Measurements from ENCODE around the gene HIPK3. TPM values are rescaled to one million over a fixed set of nuclear protein-coding genes. Genes with fewer than 3 reads are reported as not detected.

The HIPK3 gene
- total and polyA plus RNA-seq, 7 experiments from 2014 or later = 24.0 to 92.5 (median 55.0) TPM

GRCh38 chr11:33373636-33374035, 116.5 kb downstream of the HIPK3 start:
- no peak for DNase-seq
- Mint-ChIP-seq H3K36me3 (no peaks in the 10 kb centered on the region), H3K4me3 (no peak overlapping the region), H3K27me3 (peaks cover 34 to 56% (median 41%) of the 10 kb centered on the region in 5 donors), H3K9me3 (peaks cover 0 to 1% (median 0%) of the 10 kb centered on the region in 11 donors), H3K4me1 (peaks cover 0 to 8% (median 3%) of the 10 kb centered on the region in 7 donors), H3K27ac (no peak overlapping the region)
- Histone ChIP-seq H3K27me3 (ENCODE audit: control insufficient read depth in 2 of 2, insufficient read depth in 2 of 2, low read length in 2 of 2) (no peaks in the 10 kb centered on the region), H3K9me3 (ENCODE audit: control insufficient read depth in 2 of 3, low read length in 3 of 3) (no peaks in the 10 kb centered on the region), H3K4me1 (ENCODE audit: control insufficient read depth in 2 of 2, insufficient read depth in 2 of 2, low read length in 2 of 2) (no peaks in the 10 kb centered on the region), H3K4me3 (ENCODE audit: low read length) (no peak overlapping the region), H3K36me3 (ENCODE audit: control insufficient read depth in 2 of 3, insufficient read depth in 3 of 3, low read length in 3 of 3) (no peaks in the 10 kb centered on the region), H3K27ac (ENCODE audit: low read depth, low read length) (no peak overlapping the region)
- no peak for ATAC-seq
- POLR2A ChIA-PET = no interaction called here
- CTCF ChIA-PET = no interaction called here
- intact Hi-C loops (cut with micrococcal nuclease) = no loop called here

GRCh38 chr11:33375236-33375635, 118.1 kb downstream of the HIPK3 start:
- Mint-ChIP-seq H3K4me3 (peak overlapping the region in 6 of 10 donors; percentile 16 to 75 (median 47)), H3K36me3 (no peaks in the 10 kb centered on the region), H3K4me1 (peaks cover 0 to 8% (median 3%) of the 10 kb centered on the region in 7 donors), H3K9me3 (peaks cover 0 to 1% (median 0%) of the 10 kb centered on the region in 11 donors), H3K27me3 (peaks cover 40 to 61% (median 46%) of the 10 kb centered on the region in 5 donors), H3K27ac (no peak overlapping the region)
- no peak for DNase-seq
- Histone ChIP-seq H3K27me3 (ENCODE audit: control insufficient read depth in 2 of 2, insufficient read depth in 2 of 2, low read length in 2 of 2) (no peaks in the 10 kb centered on the region), H3K36me3 (ENCODE audit: control insufficient read depth in 2 of 3, insufficient read depth in 3 of 3, low read length in 3 of 3) (no peaks in the 10 kb centered on the region), H3K4me1 (ENCODE audit: control insufficient read depth in 2 of 2, insufficient read depth in 2 of 2, low read length in 2 of 2) (no peaks in the 10 kb centered on the region), H3K9me3 (ENCODE audit: control insufficient read depth in 2 of 3, low read length in 3 of 3) (no peaks in the 10 kb centered on the region), H3K27ac (ENCODE audit: low read depth, low read length) (no peak overlapping the region), H3K4me3 (ENCODE audit: low read length) (no peak overlapping the region)
- ATAC-seq = no peak
- ChIA-PET POLR2A (no interaction called here), CTCF (no interaction called here)
- intact Hi-C loops (cut with micrococcal nuclease) = no loop called here

GRCh38 chr11:33375688-33376311, 118.6 kb downstream of the HIPK3 start, which contains the start of gene KIAA1549L:
Gene KIAA1549L (plus strand): TSS chr11:33376108.
- intact Hi-C loops (cut with micrococcal nuclease) = no loop called here
- Histone ChIP-seq H3K27ac (ENCODE audit: low read depth, low read length) (no peak within 1 kb of the TSS), H3K4me1 (ENCODE audit: control insufficient read depth in 2 of 2, insufficient read depth in 2 of 2, low read length in 2 of 2) (no peaks in the 10 kb centered on the region), H3K4me3 (ENCODE audit: low read length) (no peak within 1 kb of the TSS), H3K36me3 (ENCODE audit: control insufficient read depth in 2 of 3, insufficient read depth in 3 of 3, low read length in 3 of 3) (no peaks in the 10 kb centered on the region), H3K9me3 (ENCODE audit: control insufficient read depth in 2 of 3, low read length in 3 of 3) (no peaks in the 10 kb centered on the region), H3K27me3 (ENCODE audit: control insufficient read depth in 2 of 2, insufficient read depth in 2 of 2, low read length in 2 of 2) (no peaks in the 10 kb centered on the region)
- H3K9me3 Mint-ChIP-seq = peaks cover 0 to 1% (median 0%) of the 10 kb centered on the region in 11 donors
- no peak within 1 kb of the TSS for H3K27ac Mint-ChIP-seq
- peaks cover 39 to 59% (median 46%) of the 10 kb centered on the region in 5 donors for H3K27me3 Mint-ChIP-seq
- ChIA-PET POLR2A (no interaction called here), CTCF (no interaction called here)
- peaks cover 0 to 8% (median 3%) of the 10 kb centered on the region in 7 donors for H3K4me1 Mint-ChIP-seq
- H3K4me3 Mint-ChIP-seq = peak within 1 kb of the TSS in 7 of 10 donors; percentile 24 to 75 (median 42)
- DNase-seq (no peak), ATAC-seq (no peak)
- H3K36me3 Mint-ChIP-seq = no peaks in the 10 kb centered on the region

GRCh38 chr11:33376331-33377310, 119.4 kb downstream of the HIPK3 start:
- DNase-seq = no peak
- peak overlapping the region in 6 of 10 donors; percentile 3 to 47 (median 20) for H3K4me3 Mint-ChIP-seq
- Histone ChIP-seq H3K9me3 (ENCODE audit: control insufficient read depth in 2 of 3, low read length in 3 of 3) (no peaks in the 10 kb centered on the region), H3K27me3 (ENCODE audit: control insufficient read depth in 2 of 2, insufficient read depth in 2 of 2, low read length in 2 of 2) (no peaks in the 10 kb centered on the region), H3K4me3 (ENCODE audit: low read length) (no peak overlapping the region), H3K27ac (ENCODE audit: low read depth, low read length) (no peak overlapping the region), H3K36me3 (ENCODE audit: control insufficient read depth in 2 of 3, insufficient read depth in 3 of 3, low read length in 3 of 3) (no peaks in the 10 kb centered on the region), H3K4me1 (ENCODE audit: control insufficient read depth in 2 of 2, insufficient read depth in 2 of 2, low read length in 2 of 2) (no peaks in the 10 kb centered on the region)
- no peaks in the 10 kb centered on the region for H3K9me3 Mint-ChIP-seq
- CTCF ChIA-PET = no interaction called here
- H3K27me3 Mint-ChIP-seq = peaks cover 39 to 59% (median 46%) of the 10 kb centered on the region in 5 donors
- no peak overlapping the region for H3K27ac Mint-ChIP-seq
- intact Hi-C loops (cut with micrococcal nuclease) = no loop called here
- no peaks in the 10 kb centered on the region for H3K36me3 Mint-ChIP-seq
- H3K4me1 Mint-ChIP-seq = peaks cover 0 to 8% (median 3%) of the 10 kb centered on the region in 7 donors
- ATAC-seq = no peak
- POLR2A ChIA-PET = no interaction called here

GRCh38 chr11:33377412-33378370, 120.5 kb downstream of the HIPK3 start:
- H3K27me3 Mint-ChIP-seq = peaks cover 39 to 59% (median 46%) of the 10 kb centered on the region in 5 donors
- intact Hi-C loops (cut with micrococcal nuclease) = no loop called here
- DNase-seq = no peak
- H3K4me3 Mint-ChIP-seq = peak overlapping the region in 3 of 10 donors; percentile 3 to 47 (median 22)
- H3K9me3 Mint-ChIP-seq = no peaks in the 10 kb centered on the region
- ChIA-PET CTCF (no interaction called here), POLR2A (no interaction called here)
- no peaks in the 10 kb centered on the region for H3K36me3 Mint-ChIP-seq
- H3K4me1 Mint-ChIP-seq = peaks cover 0 to 8% (median 3%) of the 10 kb centered on the region in 7 donors
- Histone ChIP-seq H3K4me3 (ENCODE audit: low read length) (no peak overlapping the region), H3K36me3 (ENCODE audit: control insufficient read depth in 2 of 3, insufficient read depth in 3 of 3, low read length in 3 of 3) (no peaks in the 10 kb centered on the region), H3K4me1 (ENCODE audit: control insufficient read depth in 2 of 2, insufficient read depth in 2 of 2, low read length in 2 of 2) (no peaks in the 10 kb centered on the region), H3K9me3 (ENCODE audit: control insufficient read depth in 2 of 3, low read length in 3 of 3) (no peaks in the 10 kb centered on the region), H3K27ac (ENCODE audit: low read depth, low read length) (no peak overlapping the region), H3K27me3 (ENCODE audit: control insufficient read depth in 2 of 2, insufficient read depth in 2 of 2, low read length in 2 of 2) (no peaks in the 10 kb centered on the region)
- H3K27ac Mint-ChIP-seq = no peak overlapping the region
- no peak for ATAC-seq

- no peaks in the 10 kb centered on the region for H3K27me3 ChIP-seq (ENCODE audit: control insufficient read depth in 2 of 2, insufficient read depth in 2 of 2, low read length in 2 of 2)
- intact Hi-C loops (cut with micrococcal nuclease) = no loop called here
- H3K4me1 Mint-ChIP-seq = peaks cover 0 to 8% (median 3%) of the 10 kb centered on the region in 7 donors
- H3K4me3 ChIP-seq (ENCODE audit: low read length) = no peak overlapping the region
- H3K4me1 ChIP-seq (ENCODE audit: control insufficient read depth in 2 of 2, insufficient read depth in 2 of 2, low read length in 2 of 2) = no peaks in the 10 kb centered on the region
- no peaks in the 10 kb centered on the region for H3K36me3 ChIP-seq (ENCODE audit: control insufficient read depth in 2 of 3, insufficient read depth in 3 of 3, low read length in 3 of 3)
- H3K27me3 Mint-ChIP-seq = peaks cover 24 to 37% (median 35%) of the 10 kb centered on the region in 5 donors
- H3K36me3 Mint-ChIP-seq = no peaks in the 10 kb centered on the region
- ChIA-PET POLR2A (no interaction called here), CTCF (no interaction called here)
- no peak overlapping the region for H3K27ac ChIP-seq (ENCODE audit: low read depth, low read length)
- H3K9me3 Mint-ChIP-seq = no peaks in the 10 kb centered on the region
- H3K9me3 ChIP-seq (ENCODE audit: control insufficient read depth in 2 of 3, low read length in 3 of 3) = no peaks in the 10 kb centered on the region
- no peak overlapping the region for H3K4me3 Mint-ChIP-seq
- peak; percentile 70 for ATAC-seq
- H3K27ac Mint-ChIP-seq = no peak overlapping the region
- no peak for DNase-seq
These were observed 122.8 kb downstream of the HIPK3 start for GRCh38 chr11:33379947-33380346.
